ENCODE results near the gene PRH2.

- TF ChIP-seq CTCF (IDR thresholded peaks at IDR 0.05; ENCODE audit: low read length) (no peak), EZH2 (optimal IDR thresholded peaks at IDR 0.05; ENCODE audit: low read depth, low read length) (no peak), EZH2phosphoT487 (IDR thresholded peaks at IDR 0.05; ENCODE audit: low read length) (no peak)
Observed at GRCh38 chr12:10904686-10905085, 24.4 kb upstream of the PRH2 start.
